CD14-positive monocyte (primary cell): ENCODE data around the gene UBE2O. TPM values are rescaled to one million over a fixed set of nuclear protein-coding genes. Genes with fewer than 3 reads are reported as not detected.

ENCODE experiments used
- DNase-seq, 3 donors: peaks; one replicate each; pipeline ENCODE4 v3.0.0-alpha.2; 2011 to 2022
- H2AFZ ChIP-seq: 2 replicates; pipeline ENCODE4 v1.6.0; 2012; ENCODE audit warnings: mild to moderate bottlenecking, low read depth, low read length, inconsistent platforms; ENCODE audit not compliant: insufficient read depth, poor library complexity, severe bottlenecking
- H3K27ac ChIP-seq, 2 donors: 1 replicate in 1 of 2; 2 replicates in 1 of 2; pipeline ENCODE4 v1.5.1; 2012 to 2013; ENCODE audit warnings: low read length in 2 of 2, control low read depth in 1 of 2, inconsistent platforms in 1 of 2, low read depth in 1 of 2, mild to moderate bottlenecking in 1 of 2
- H3K27me3 ChIP-seq, 2 donors: one replicate each; pipeline versions ENCODE4 v1.6.0 to v1.6.1; 2011 to 2013; ENCODE audit warnings: low read length in 2 of 2; ENCODE audit not compliant: control insufficient read depth in 2 of 2, insufficient read depth in 2 of 2
- H3K36me3 ChIP-seq, 2 donors: replicated peaks in 1 of 2; 1 replicate in 1 of 2; 2 replicates in 1 of 2; pipeline versions ENCODE4 v1.5.1 to v1.6.1; 2012 to 2013; ENCODE audit warnings: low read length in 2 of 2, control low read depth in 1 of 2, inconsistent platforms in 1 of 2, mild to moderate bottlenecking in 1 of 2; ENCODE audit not compliant: insufficient read depth in 2 of 2, control insufficient read depth in 1 of 2
- H3K4me1 ChIP-seq, 2 donors: 1 replicate in 1 of 2; 2 replicates in 1 of 2; pipeline versions ENCODE4 v1.5.1 to v1.6.1; 2012 to 2013; ENCODE audit warnings: low read length in 2 of 2, control low read depth in 1 of 2, inconsistent platforms in 1 of 2, mild to moderate bottlenecking in 1 of 2, moderate library complexity in 1 of 2; ENCODE audit not compliant: insufficient read depth in 2 of 2, control insufficient read depth in 1 of 2
- H3K4me2 ChIP-seq: replicated peaks from 2 replicates; pipeline ENCODE3; 2012; ENCODE audit warnings: low read length, moderate library complexity, mild to moderate bottlenecking; ENCODE audit not compliant: poor library complexity, severe bottlenecking; ENCODE audit errors: extremely low read depth
- H3K4me3 ChIP-seq, 3 experiments: fragments of 200-600 bp in 1 of 3; sonication (generic) in 1 of 3; replicated peaks in 1 of 3; 1 replicate in 2 of 3; 2 replicates in 1 of 3; pipeline ENCODE4 v1.5.1; 2011 to 2013; ENCODE audit warnings: low read length in 3 of 3, mild to moderate bottlenecking in 3 of 3, control low read depth in 2 of 3, low read depth in 2 of 3, inconsistent platforms in 1 of 3, moderate library complexity in 1 of 3
- H3K79me2 ChIP-seq: 2 replicates; pipeline ENCODE4 v1.6.0; 2012; ENCODE audit warnings: mild to moderate bottlenecking, control low read depth, inconsistent platforms, low read length, moderate library complexity; ENCODE audit not compliant: insufficient read depth
- H3K9ac ChIP-seq: 2 replicates; pipeline ENCODE4 v1.6.0; 2017; ENCODE audit warnings: low read length, mild to moderate bottlenecking; ENCODE audit not compliant: insufficient read depth, poor library complexity, severe bottlenecking
- H3K9me3 ChIP-seq, 2 donors: replicated peaks in 1 of 2; 1 replicate in 1 of 2; 2 replicates in 1 of 2; pipeline versions ENCODE4 v1.5.1 to v1.6.1; 2012 to 2013; ENCODE audit warnings: low read length in 2 of 2, control low read depth in 1 of 2; ENCODE audit not compliant: control insufficient read depth in 1 of 2, insufficient read depth in 1 of 2
- H4K20me1 ChIP-seq: 2 replicates; pipeline ENCODE4 v1.6.0; 2012; ENCODE audit warnings: mild to moderate bottlenecking, low read length, control low read depth, moderate library complexity; ENCODE audit not compliant: insufficient read depth
- H3K27ac Mint-ChIP-seq, 7 donors: one replicate each; pipeline ENCODE4 v1.8.0; 2020; ENCODE audit warnings: mild to moderate bottlenecking in 7 of 7, mixed read lengths in 7 of 7, moderate library complexity in 6 of 7, inconsistent platforms in 2 of 7
- H3K27me3 Mint-ChIP-seq, 3 donors: one replicate each; pipeline ENCODE4 v1.8.0; 2021 to 2022; ENCODE audit warnings: low read depth in 3 of 3, mild to moderate bottlenecking in 3 of 3, mixed read lengths in 3 of 3, moderate library complexity in 3 of 3, inconsistent platforms in 1 of 3
- H3K36me3 Mint-ChIP-seq, 2 donors: one replicate each; pipeline ENCODE4 v1.8.0; 2020; ENCODE audit warnings: mixed read lengths in 2 of 2, inconsistent platforms in 1 of 2, mild to moderate bottlenecking in 1 of 2
- H3K4me1 Mint-ChIP-seq: one replicate; pipeline ENCODE4 v1.8.0; 2020; ENCODE audit warnings: mild to moderate bottlenecking, mixed read lengths
- H3K4me3 Mint-ChIP-seq, 2 donors: one replicate each; pipeline ENCODE4 v1.8.0; 2020; ENCODE audit warnings: mild to moderate bottlenecking in 2 of 2, mixed read lengths in 2 of 2, moderate library complexity in 1 of 2
- H3K9me3 Mint-ChIP-seq, 7 donors: one replicate each; pipeline ENCODE4 v1.8.0; 2020 to 2022; ENCODE audit warnings: mixed read lengths in 7 of 7, mild to moderate bottlenecking in 6 of 7, moderate library complexity in 6 of 7, inconsistent platforms in 2 of 7
- CTCF ChIP-seq: fragments of 200-600 bp; IDR thresholded peaks from one replicate; pipeline ENCODE4 v1.8.0; 2022; ENCODE audit warnings: antibody characterized with exemption, mild to moderate bottlenecking
- WGBS: methylation state at CpG from one replicate; pipeline ENCODE4 v1.1.5; 2013; ENCODE audit warnings: missing lambda C conversion rate; ENCODE audit not compliant: insufficient coverage; 5-methylcytosine and 5-hydroxymethylcytosine counted together
- intact Hi-C, 2 donors: fragments of 100-400 bp; cut with micrococcal nuclease; formaldehyde crosslinking; loops; one replicate each; pipeline versions ENCODE4 v1.15.0 to v1.15.1; 2023
- polyA plus RNA-seq, 3 donors: library from polyadenylated mRNA; depleted of rRNA in 1 of 3; unstranded in 2 of 3; stranded (reverse) in 1 of 3; fragments of 300-500 nt in 2 of 3; fragments of >200 nt in 1 of 3; fragmentation: Illumina TruSeq in 2 of 3; gene quantifications; 1 replicate in 2 of 3; 2 replicates in 1 of 3; pipeline ENCODE4 v1.2.3, GENCODE V29; 2012 to 2021

The UBE2O gene
- polyA plus RNA-seq, 3 donors = 1.3 to 15.1 (median 4.5) TPM

GRCh38 chr17:76439314-76439928, 13.5 kb downstream of the UBE2O start:
- H3K4me1 ChIP-seq = peaks cover 0 to 7% of the 10 kb centered on the region in 2 donors
- no peak overlapping the region for H3K4me2 ChIP-seq
- Mint-ChIP-seq H3K36me3 (peaks cover 15% of the 10 kb centered on the region in 2 donors), H3K4me1 (peaks cover 29% of the 10 kb centered on the region), H3K4me3 (no peak overlapping the region), H3K27me3 (no peaks in the 10 kb centered on the region), H3K27ac (peak overlapping the region in 2 of 7 donors; percentile 14 to 58), H3K9me3 (no peaks in the 10 kb centered on the region)
- no peaks in the 10 kb centered on the region for H3K27me3 ChIP-seq
- no peak overlapping the region for H2AFZ ChIP-seq
- no peak overlapping the region for H3K27ac ChIP-seq
- peaks cover 76% of the 10 kb centered on the region for H3K79me2 ChIP-seq
- H3K9me3 ChIP-seq = no peaks in the 10 kb centered on the region
- H3K9ac ChIP-seq = no peak overlapping the region
- H3K4me3 ChIP-seq = no peak overlapping the region
- no peak for DNase-seq
- intact Hi-C loops = no loop called here
- WGBS = 94% methylated on average over 4 of the region's 6 CpGs
- H4K20me1 ChIP-seq = peaks cover 95% of the 10 kb centered on the region
- H3K36me3 ChIP-seq = no peaks in the 10 kb centered on the region
- no peak for TF ChIP-seq CTCF

- intact Hi-C loops = no loop called here
- Mint-ChIP-seq H3K4me3 (no peak overlapping the region), H3K9me3 (no peaks in the 10 kb centered on the region), H3K36me3 (peaks cover 15 to 17% of the 10 kb centered on the region in 2 donors), H3K4me1 (peaks cover 24% of the 10 kb centered on the region), H3K27ac (no peak overlapping the region), H3K27me3 (peaks cover 0 to 1% (median 0%) of the 10 kb centered on the region in 3 donors)
- H3K4me1 ChIP-seq = peaks cover 0 to 7% of the 10 kb centered on the region in 2 donors
- H3K36me3 ChIP-seq = no peaks in the 10 kb centered on the region
- H3K4me3 ChIP-seq = no peak overlapping the region
- H3K9me3 ChIP-seq = no peaks in the 10 kb centered on the region
- no peak overlapping the region for H3K4me2 ChIP-seq
- H4K20me1 ChIP-seq = peaks cover 95% of the 10 kb centered on the region
- 92% methylated on average over 9 of the region's 9 CpGs for WGBS
- no peak overlapping the region for H3K27ac ChIP-seq
- H3K79me2 ChIP-seq = peaks cover 75% of the 10 kb centered on the region
- H2AFZ ChIP-seq = no peak overlapping the region
- no peak for TF ChIP-seq CTCF
- H3K27me3 ChIP-seq = no peaks in the 10 kb centered on the region
- no peak overlapping the region for H3K9ac ChIP-seq
- no peak for DNase-seq
Observed at GRCh38 chr17:76438906-76439305, 14.0 kb downstream of the UBE2O start.
